ENCODE data around the gene CALML6.
A peak's percentile ranks its signal among the peaks of the same experiment; 100 is the strongest.

Gene CALML6

DNA sequence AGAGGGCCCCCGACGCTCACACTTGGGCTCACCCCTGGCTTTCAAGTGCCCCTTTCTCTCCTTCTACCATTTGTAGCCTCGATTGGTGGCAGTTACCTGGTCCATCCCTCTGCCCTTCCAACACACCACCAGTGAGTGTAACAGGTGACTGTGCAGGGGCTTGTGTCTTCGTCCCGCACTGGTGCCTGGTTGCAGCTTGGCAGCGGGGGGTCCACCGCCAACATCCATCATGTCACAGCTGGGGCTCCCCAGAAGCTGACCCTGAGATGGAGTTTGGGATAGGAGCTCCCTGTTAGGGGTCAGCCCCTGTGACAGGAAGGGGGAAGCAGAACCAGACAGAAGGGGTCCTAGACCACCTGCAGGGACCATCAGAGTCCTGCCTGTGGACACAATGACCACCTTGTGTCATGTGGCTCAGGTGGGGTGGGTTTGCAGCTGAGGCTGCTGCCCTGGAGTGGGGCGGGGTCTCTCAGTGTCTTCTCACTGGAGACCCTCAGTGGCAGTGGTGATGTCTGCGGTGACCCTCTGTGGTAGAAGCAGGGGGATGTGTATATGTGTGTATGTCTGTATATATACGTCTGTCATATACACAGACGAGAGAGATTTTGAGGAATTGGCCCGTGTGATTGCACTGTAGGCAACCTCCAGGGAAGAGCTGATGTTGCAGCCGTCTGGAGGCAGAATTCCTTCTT, 3.6 kb upstream of the CALML6 start:
- no peak for DNase-seq (ENCODE audit: low spot score)

- DNase-seq (ENCODE audit: low spot score), result no peak
These were observed 724 bp upstream of the CALML6 start for GRCh38 chr1:1914101-1914970.

DNA sequence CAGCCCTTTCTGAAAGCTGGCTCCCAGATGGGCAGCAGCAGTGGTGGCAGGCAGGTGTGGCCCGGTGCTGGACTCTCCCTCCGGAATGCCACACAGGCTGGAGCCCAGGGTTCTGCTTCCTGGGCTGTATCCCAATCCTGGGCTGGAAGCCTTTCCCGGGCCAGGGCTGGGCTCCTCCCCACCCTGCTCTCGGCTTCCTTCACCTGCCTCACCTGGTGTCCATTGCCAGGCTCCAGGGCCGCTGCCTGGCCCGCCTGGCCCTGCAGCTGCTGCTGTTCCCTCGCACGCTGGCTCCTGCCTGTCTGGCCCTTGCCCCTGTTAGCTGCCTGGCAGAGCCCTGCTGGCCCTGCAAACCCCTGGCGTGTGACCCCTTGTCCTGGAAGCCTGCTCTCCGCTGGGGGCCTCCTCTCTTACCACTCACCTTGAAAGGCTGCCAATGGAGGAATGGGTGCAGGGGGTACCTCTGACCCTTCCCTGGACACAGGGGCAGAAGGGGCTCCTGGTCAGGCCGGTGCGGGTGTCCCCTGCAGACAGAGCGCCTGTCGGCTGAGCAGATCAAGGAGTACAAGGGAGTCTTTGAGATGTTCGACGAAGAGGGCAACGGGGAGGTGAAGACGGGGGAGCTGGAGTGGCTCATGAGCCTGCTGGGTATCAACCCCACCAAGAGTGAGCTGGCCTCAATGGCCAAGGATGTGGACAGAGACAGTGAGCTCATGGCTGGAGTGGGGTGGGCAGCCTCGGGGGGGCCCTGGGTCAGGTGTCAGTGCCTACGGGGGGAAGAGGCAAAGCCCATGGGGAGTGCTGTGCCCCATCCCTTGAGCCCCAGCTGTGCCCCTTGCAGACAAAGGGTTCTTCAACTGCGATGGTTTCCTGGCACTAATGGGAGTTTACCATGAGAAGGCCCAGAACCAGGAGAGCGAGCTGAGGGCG, 1.1 kb downstream of the CALML6 start:
- DNase-seq (ENCODE audit: low spot score), result no peak

- no peak for DNase-seq (ENCODE audit: low spot score)
These were observed 1.8 kb downstream of the CALML6 start for GRCh38 chr1:1916851-1917251.

GRCh38 chr1:1917304-1917976, 2.4 kb downstream of the CALML6 start:
- DNase-seq (ENCODE audit: low spot score), result no peak

GRCh38 chr1:1917995-1918900, 3.2 kb downstream of the CALML6 start:
- no peak for DNase-seq (ENCODE audit: low spot score)

GRCh38 chr1:1918901-1919303, 3.8 kb downstream of the CALML6 start, which contains the start of gene TMEM52:
TSS of gene TMEM52 (minus strand) at chr1:1919279. CDS start at chr1:1919265, 14 bp downstream.
- no peak for DNase-seq (ENCODE audit: low spot score)

GRCh38 chr1:1919304-1920056, 4.4 kb downstream of the CALML6 start:
- DNase-seq (ENCODE audit: low spot score), result peak; percentile 100

DNA sequence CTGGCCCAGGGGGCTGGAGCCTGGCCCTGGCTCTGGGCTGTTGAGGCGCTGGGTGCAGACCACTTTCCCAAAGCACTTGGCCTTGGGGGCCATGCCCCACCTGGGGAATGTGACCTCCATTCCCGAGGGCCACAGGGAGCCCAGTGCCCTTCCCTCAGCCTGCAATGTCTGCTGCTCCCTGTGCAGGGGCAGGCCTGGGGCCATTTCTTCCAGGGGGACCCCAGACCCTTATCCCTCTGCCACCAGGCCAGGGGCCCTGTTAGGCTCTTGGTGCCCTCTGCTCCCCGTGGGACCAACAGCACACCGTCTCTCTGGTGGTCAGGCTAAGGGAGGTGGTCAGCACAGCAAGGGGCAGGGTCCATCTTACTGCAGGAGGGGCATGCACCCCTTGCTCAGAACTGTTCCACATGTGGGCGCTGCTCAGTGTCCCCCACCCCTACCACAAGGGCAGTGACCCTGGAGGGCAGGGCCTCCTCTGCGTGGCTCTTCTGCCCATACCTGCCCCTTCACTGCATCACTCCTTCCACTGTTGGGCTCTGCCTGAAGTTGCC, 5.1 kb downstream of the CALML6 start:
- no peak for DNase-seq (ENCODE audit: low spot score)

- DNase-seq (ENCODE audit: low spot score), result no peak
These were observed 5.8 kb downstream of the CALML6 start for GRCh38 chr1:1920608-1921458.

- no peak for DNase-seq (ENCODE audit: low spot score)
These were observed 6.4 kb downstream of the CALML6 start for GRCh38 chr1:1921459-1921862.

DNA sequence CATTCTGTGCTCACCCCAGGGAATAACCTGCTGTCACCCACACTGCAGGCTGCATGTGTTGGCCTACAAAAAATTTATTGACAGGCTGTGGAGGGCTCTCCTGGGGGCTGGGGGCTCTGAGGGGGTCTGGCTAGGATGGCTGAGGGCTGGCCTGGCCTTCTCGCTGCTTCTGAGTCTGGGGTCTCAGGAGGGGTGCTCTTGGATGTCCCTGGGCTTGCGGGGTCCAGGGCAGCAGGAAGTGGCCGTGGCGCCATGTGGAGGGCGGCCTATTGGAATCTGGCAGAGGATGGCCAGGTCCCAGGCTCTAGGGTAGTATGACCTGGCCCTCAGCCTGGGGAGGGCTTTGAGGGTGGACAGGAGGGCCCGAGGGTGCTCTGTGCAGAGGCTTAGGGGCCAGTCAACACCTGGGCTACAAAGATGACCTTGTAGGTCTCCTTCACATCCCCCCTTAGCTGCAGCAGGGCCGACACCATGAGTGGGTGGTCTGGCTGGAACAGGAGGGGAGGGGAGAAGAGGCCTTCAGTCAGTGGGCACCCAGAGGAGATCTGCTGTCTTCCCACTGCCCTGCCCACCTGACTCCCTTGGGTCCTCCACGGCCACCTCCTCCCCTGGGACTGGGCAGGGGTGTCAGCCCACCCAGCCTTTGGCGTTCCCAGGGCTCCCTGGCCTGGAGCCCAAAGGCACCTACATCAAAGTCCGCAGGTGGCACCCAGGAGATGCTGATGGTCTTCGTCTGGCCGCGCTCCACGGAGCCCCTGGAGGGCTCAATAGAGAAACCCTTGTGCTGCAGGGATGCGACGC, 7.0 kb downstream of the CALML6 start:
- DNase-seq (ENCODE audit: low spot score), result no peak

- no peak for DNase-seq (ENCODE audit: low spot score)
These were observed 7.6 kb downstream of the CALML6 start for GRCh38 chr1:1922702-1922955.

- no peak for DNase-seq (ENCODE audit: low spot score)
These were observed 8.1 kb downstream of the CALML6 start for GRCh38 chr1:1922956-1923833.

GRCh38 chr1:1924386-1924785, 9.3 kb downstream of the CALML6 start:
- no peak for DNase-seq (ENCODE audit: low spot score)

DNA sequence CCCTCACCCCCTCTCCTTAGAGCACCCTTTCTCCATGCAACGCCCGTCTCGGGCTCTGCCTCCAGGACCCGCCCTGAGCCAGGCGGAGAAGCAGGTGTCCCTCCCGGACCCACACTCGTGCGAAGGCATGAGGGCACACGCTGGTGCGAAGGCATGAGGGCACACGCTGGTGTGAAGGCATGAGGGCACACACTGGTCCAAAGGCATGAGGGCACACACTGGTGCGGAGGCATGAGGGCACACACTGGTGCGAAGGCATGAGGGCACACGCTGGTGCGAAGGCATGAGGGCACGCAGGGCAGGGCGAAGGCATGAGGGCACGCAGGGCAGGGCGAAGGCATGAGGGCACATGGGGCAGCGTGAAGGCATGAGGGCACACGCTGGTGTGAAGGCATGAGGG, 9.8 kb downstream of the CALML6 start:
- no peak for DNase-seq (ENCODE audit: low spot score)

Data from ecto neural progenitor cell (in vitro differentiated cells).